Gastrocnemius medialis (tissue), 4 donors: ENCODE results near the gene MYL11.

Experiments
- POLR2A ChIP-seq, 2 donors: fragments of 450-650 bp; IDR thresholded peaks; one replicate each; pipeline ENCODE4 v1.6.1; 2017; ENCODE audit warnings: antibody characterized with exemption in 2 of 2, mild to moderate bottlenecking in 2 of 2, moderate library complexity in 2 of 2
- TF ChIP-seq, protein P1 (sequence below), 5 experiments: fragments of 450-650 bp in 3 of 5; fragments of 200-600 bp in 2 of 5; sonication (generic) in 2 of 5; IDR thresholded peaks in 4 of 5; conservative IDR thresholded peaks in 1 of 5; 1 replicate in 4 of 5; 2 replicates in 1 of 5; pipeline ENCODE4 v1.5.1; 2016 to 2019; ENCODE audit warnings: antibody characterized with exemption in 5 of 5, mild to moderate bottlenecking in 3 of 5, moderate library complexity in 3 of 5

DNA sequence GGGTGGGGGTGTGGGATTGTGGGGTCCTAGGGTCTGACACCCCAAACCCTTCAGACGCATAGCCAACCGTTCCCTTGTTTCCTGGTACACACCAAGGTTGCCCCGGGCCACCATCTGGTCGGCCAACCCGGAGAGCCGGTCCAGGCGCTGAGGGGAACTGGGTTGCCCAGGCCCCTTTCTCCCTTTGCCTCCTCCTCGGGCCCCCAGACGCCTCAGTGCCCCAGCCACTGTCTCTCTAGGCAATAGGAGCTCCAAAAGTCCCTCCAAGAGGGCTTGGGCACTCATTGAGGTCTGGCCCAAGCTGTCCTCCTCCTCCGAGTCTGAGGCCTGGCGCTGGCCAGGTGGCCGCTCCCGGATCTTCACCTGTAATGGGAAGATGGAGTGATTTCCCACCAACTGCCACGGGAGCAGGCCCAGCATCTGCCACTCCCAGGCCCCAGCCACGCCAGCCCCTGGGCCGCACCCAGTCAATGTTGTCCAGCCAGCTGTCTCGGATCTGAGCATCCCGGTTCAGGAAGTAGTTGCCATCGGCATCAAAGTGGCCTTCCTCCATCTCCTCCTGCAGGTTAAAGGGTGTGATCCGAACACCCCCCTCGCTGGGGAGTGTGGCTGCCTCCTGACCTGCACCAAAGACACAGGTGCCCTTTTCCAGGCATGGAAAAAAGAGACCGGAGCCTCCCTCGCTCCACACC is 21.0 kb upstream of the MYL11 start:
- TF ChIP-seq, protein P1, sequence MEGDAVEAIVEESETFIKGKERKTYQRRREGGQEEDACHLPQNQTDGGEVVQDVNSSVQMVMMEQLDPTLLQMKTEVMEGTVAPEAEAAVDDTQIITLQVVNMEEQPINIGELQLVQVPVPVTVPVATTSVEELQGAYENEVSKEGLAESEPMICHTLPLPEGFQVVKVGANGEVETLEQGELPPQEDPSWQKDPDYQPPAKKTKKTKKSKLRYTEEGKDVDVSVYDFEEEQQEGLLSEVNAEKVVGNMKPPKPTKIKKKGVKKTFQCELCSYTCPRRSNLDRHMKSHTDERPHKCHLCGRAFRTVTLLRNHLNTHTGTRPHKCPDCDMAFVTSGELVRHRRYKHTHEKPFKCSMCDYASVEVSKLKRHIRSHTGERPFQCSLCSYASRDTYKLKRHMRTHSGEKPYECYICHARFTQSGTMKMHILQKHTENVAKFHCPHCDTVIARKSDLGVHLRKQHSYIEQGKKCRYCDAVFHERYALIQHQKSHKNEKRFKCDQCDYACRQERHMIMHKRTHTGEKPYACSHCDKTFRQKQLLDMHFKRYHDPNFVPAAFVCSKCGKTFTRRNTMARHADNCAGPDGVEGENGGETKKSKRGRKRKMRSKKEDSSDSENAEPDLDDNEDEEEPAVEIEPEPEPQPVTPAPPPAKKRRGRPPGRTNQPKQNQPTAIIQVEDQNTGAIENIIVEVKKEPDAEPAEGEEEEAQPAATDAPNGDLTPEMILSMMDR (IDR thresholded peaks at IDR 0.05 in 4 of 5, conservative IDR thresholded peaks at IDR 0.05 in 1 of 5), result no peak
- no peak for TF ChIP-seq POLR2A (IDR thresholded peaks at IDR 0.05)
